CD4-positive, alpha-beta T cell (primary cell): ENCODE results near the gene PDZRN3. TPM values are rescaled to one million over a fixed set of nuclear protein-coding genes. Genes with fewer than 3 reads are reported as not detected.

Source experiments
- ATAC-seq: fragments of 200-7000 bp; cut with Tn5 transposase; one replicate; pipeline ENCODE4 v1.10.0; 2022; ENCODE audit warnings: mild to moderate bottlenecking; ENCODE audit not compliant: poor library complexity
- CTCF ChIA-PET: fragments of 350-600 bp; sonication (Branson Sonifier 250); formaldehyde crosslinking; loops from one replicate; lab custom pipeline; 2021; ENCODE audit warnings: antibody characterized with exemption, inconsistent platforms; lab: Charles Lee
- POLR2A ChIA-PET: fragments of 350-600 bp; sonication (Branson Sonifier 250); formaldehyde crosslinking; loops from one replicate; lab custom pipeline; 2021; ENCODE audit warnings: antibody characterized with exemption, inconsistent platforms; lab: Charles Lee
- DNase-seq, 14 experiments: peaks; one replicate each; pipeline ENCODE4 v3.0.0-alpha.2; 2013 to 2020; ENCODE audit warnings: mixed read lengths in 2 of 14
- H3K27ac ChIP-seq, 2 donors: one replicate each; pipeline versions ENCODE4 v1.5.1 to v1.7.0; 2013; ENCODE audit warnings: low read length in 2 of 2, low read depth in 1 of 2, mild to moderate bottlenecking in 1 of 2
- H3K27me3 ChIP-seq, 2 experiments: 1 replicate in 1 of 2; 2 replicates in 1 of 2; pipeline versions ENCODE4 v1.6.1 to v1.7.0; 2013; ENCODE audit warnings: low read length in 2 of 2, control low read depth in 1 of 2, mild to moderate bottlenecking in 1 of 2, moderate library complexity in 1 of 2; ENCODE audit not compliant: insufficient read depth in 2 of 2, control insufficient read depth in 1 of 2
- H3K36me3 ChIP-seq: one replicate; pipeline ENCODE4 v1.6.1; 2013; ENCODE audit warnings: low read length, control low read depth; ENCODE audit not compliant: insufficient read depth
- H3K4me1 ChIP-seq: one replicate; pipeline ENCODE4 v1.6.1; 2013; ENCODE audit warnings: low read length, control low read depth; ENCODE audit not compliant: insufficient read depth
- H3K4me3 ChIP-seq: one replicate; pipeline ENCODE4 v1.5.1; 2013; ENCODE audit warnings: mild to moderate bottlenecking, low read length, moderate library complexity
- H3K9me3 ChIP-seq, 2 experiments: 1 replicate in 1 of 2; 2 replicates in 1 of 2; pipeline versions ENCODE4 v1.6.1 to v1.7.0; 2013; ENCODE audit warnings: low read length in 2 of 2, mild to moderate bottlenecking in 2 of 2, control low read depth in 1 of 2, moderate library complexity in 1 of 2; ENCODE audit not compliant: control insufficient read depth in 1 of 2, insufficient read depth in 1 of 2
- H3K27ac Mint-ChIP-seq: one replicate; pipeline ENCODE4 v1.8.0; 2020; ENCODE audit warnings: mixed read lengths
- H3K27me3 Mint-ChIP-seq: one replicate; pipeline ENCODE4 v1.8.0; 2021; ENCODE audit warnings: mixed read lengths
- H3K36me3 Mint-ChIP-seq: one replicate; pipeline ENCODE4 v1.8.0; 2021; ENCODE audit warnings: low read depth, mixed read lengths
- H3K4me1 Mint-ChIP-seq: one replicate; pipeline ENCODE4 v1.8.0; 2021; ENCODE audit warnings: low read depth, mixed read lengths
- H3K4me3 Mint-ChIP-seq: one replicate; pipeline ENCODE4 v1.8.0; 2020; ENCODE audit warnings: mild to moderate bottlenecking, mixed read lengths
- H3K9me3 Mint-ChIP-seq: one replicate; pipeline ENCODE4 v1.8.0; 2020; ENCODE audit warnings: mixed read lengths
- CTCF ChIP-seq: fragments of 200-600 bp; IDR thresholded peaks from one replicate; pipeline ENCODE4 v1.8.0; 2022; ENCODE audit warnings: antibody characterized with exemption, mild to moderate bottlenecking
- intact Hi-C, 2 experiments: fragments of 100-400 bp; cut with DNase I in 1 of 2; cut with micrococcal nuclease in 1 of 2; formaldehyde crosslinking; loops; one replicate each; pipeline versions ENCODE4 v1.15.1 to v1.9.0; 2023 to 2025; cut with DNase I, micrococcal nuclease
- total RNA-seq, 174 experiments: library from RNA in 2 of 174; stranded (reverse) in 2 of 174; gene quantifications; one replicate each; pipeline ENCODE4 v1.2.3 and lab custom pipeline; 2021 to 2026

The PDZRN3 gene
- total RNA-seq, 2 experiments from 2014 or later = not detected

- no peak for TF ChIP-seq CTCF
- H3K4me1 Mint-ChIP-seq = no peaks in the 10 kb centered on the region
- no peaks in the 10 kb centered on the region for H3K36me3 ChIP-seq
- ChIA-PET POLR2A (no interaction called here), CTCF (no interaction called here)
- DNase-seq = no peak
- no peaks in the 10 kb centered on the region for H3K36me3 Mint-ChIP-seq
- H3K27ac ChIP-seq = no peak overlapping the region
- H3K4me3 Mint-ChIP-seq = no peak overlapping the region
- intact Hi-C loops = no loop called here
- no peak overlapping the region for H3K27ac Mint-ChIP-seq
- H3K4me3 ChIP-seq = no peak overlapping the region
- H3K9me3 Mint-ChIP-seq = peaks cover 2% of the 10 kb centered on the region
- no peaks in the 10 kb centered on the region for H3K27me3 Mint-ChIP-seq
- no peaks in the 10 kb centered on the region for H3K9me3 ChIP-seq
- H3K27me3 ChIP-seq = no peaks in the 10 kb centered on the region
- no peak for ATAC-seq
- no peaks in the 10 kb centered on the region for H3K4me1 ChIP-seq
Measured at GRCh38 chr3:73655197-73655596, 30.5 kb upstream of the PDZRN3 start.

GRCh38 chr3:73653877-73654276 is 29.1 kb upstream of the PDZRN3 start:
- no peaks in the 10 kb centered on the region for H3K27me3 ChIP-seq
- no peaks in the 10 kb centered on the region for H3K36me3 ChIP-seq
- peaks cover 0 to under 1% of the 10 kb centered on the region in 2 experiments for H3K9me3 ChIP-seq
- H3K9me3 Mint-ChIP-seq = peaks cover 2% of the 10 kb centered on the region
- no peaks in the 10 kb centered on the region for H3K27me3 Mint-ChIP-seq
- intact Hi-C loops = no loop called here
- H3K36me3 Mint-ChIP-seq = no peaks in the 10 kb centered on the region
- ChIA-PET CTCF (no interaction called here), POLR2A (no interaction called here)
- H3K4me1 Mint-ChIP-seq = no peaks in the 10 kb centered on the region
- TF ChIP-seq CTCF = no peak
- DNase-seq (no peak), ATAC-seq (no peak)
- H3K27ac ChIP-seq = no peak overlapping the region
- H3K27ac Mint-ChIP-seq = no peak overlapping the region
- no peaks in the 10 kb centered on the region for H3K4me1 ChIP-seq
- H3K4me3 ChIP-seq = no peak overlapping the region
- no peak overlapping the region for H3K4me3 Mint-ChIP-seq

- H3K4me1 ChIP-seq = no peaks in the 10 kb centered on the region
- CTCF ChIA-PET = no interaction called here
- Mint-ChIP-seq H3K36me3 (no peaks in the 10 kb centered on the region), H3K27ac (no peak overlapping the region), H3K9me3 (peaks cover 2% of the 10 kb centered on the region), H3K4me3 (no peak overlapping the region), H3K27me3 (no peaks in the 10 kb centered on the region), H3K4me1 (no peaks in the 10 kb centered on the region)
- intact Hi-C loops = no loop called here
- H3K9me3 ChIP-seq = peaks cover 0 to 5% of the 10 kb centered on the region in 2 experiments
- no peak overlapping the region for H3K4me3 ChIP-seq
- no peak overlapping the region for H3K27ac ChIP-seq
- POLR2A ChIA-PET = no interaction called here
- no peaks in the 10 kb centered on the region for H3K27me3 ChIP-seq
- ATAC-seq = no peak
- H3K36me3 ChIP-seq = no peaks in the 10 kb centered on the region
- TF ChIP-seq CTCF = no peak
- DNase-seq = no peak
Measured at GRCh38 chr3:73653351-73653750, 28.6 kb upstream of the PDZRN3 start.
